Caco-2 (cell line): ENCODE measurements around the gene NKAIN4. TPM values are rescaled to one million over a fixed set of nuclear protein-coding genes. Genes with fewer than 3 reads are reported as not detected.

Source experiments
- BruUV-seq: library from RNA; stranded (reverse); fragments of 400-500 nt; replicated peaks from 2 replicates; lab custom pipeline; 2021; lab: Mats Ljungman, UMichigan
- CTCF ChIA-PET: fragments of 300-600 bp; sonication (Branson Sonifier 250); formaldehyde crosslinking; loops from one replicate; lab custom pipeline; 2022; ENCODE audit warnings: antibody characterized with exemption; lab: Charles Lee
- POLR2A ChIA-PET: fragments of 300-600 bp; sonication (Branson Sonifier 250); formaldehyde crosslinking; loops from one replicate; lab custom pipeline; 2022; ENCODE audit warnings: antibody characterized with exemption; lab: Charles Lee
- DNase-seq, 2 experiments: peaks; one replicate each; pipeline versions ENCODE4 v3.0.0 to v3.0.0-alpha.2; 2020 to 2022
- H3K27me3 ChIP-seq: replicated peaks from 2 replicates; pipeline ENCODE4 v1.6.0; 2011; ENCODE audit warnings: low read length; ENCODE audit not compliant: control insufficient read depth, insufficient read depth
- H3K36me3 ChIP-seq: 2 replicates; pipeline ENCODE4 v1.5.1; 2011; ENCODE audit warnings: low read length; ENCODE audit not compliant: control insufficient read depth, insufficient read depth
- H3K4me1 ChIP-seq: fragments of 250-450 bp; sonication (Bioruptor Pico); 2 replicates; pipeline ENCODE4 v1.5.1; 2020; ENCODE audit warnings: mild to moderate bottlenecking
- H3K4me3 ChIP-seq: 2 replicates; pipeline ENCODE4 v1.5.1; 2011; ENCODE audit warnings: low read depth, mild to moderate bottlenecking, control low read depth, low read length
- H3K9me3 ChIP-seq: fragments of 250-450 bp; sonication (Bioruptor Pico); 2 replicates; pipeline ENCODE4 v1.5.1; 2020; ENCODE audit warnings: mild to moderate bottlenecking, moderate library complexity
- H3K27ac Mint-ChIP-seq: one replicate; pipeline ENCODE4 v1.8.0; 2022; ENCODE audit warnings: mixed read lengths; ENCODE audit not compliant: unreplicated experiment
- H3K27me3 Mint-ChIP-seq: one replicate; pipeline ENCODE4 v1.8.0; 2022; ENCODE audit warnings: mixed read lengths; ENCODE audit not compliant: insufficient read depth, unreplicated experiment
- H3K36me3 Mint-ChIP-seq: one replicate; pipeline ENCODE4 v1.8.0; 2022; ENCODE audit warnings: mild to moderate bottlenecking, mixed read lengths; ENCODE audit not compliant: insufficient read depth, unreplicated experiment
- H3K4me1 Mint-ChIP-seq: one replicate; pipeline ENCODE4 v1.8.0; 2022; ENCODE audit warnings: low read depth, mixed read lengths; ENCODE audit not compliant: unreplicated experiment
- H3K4me3 Mint-ChIP-seq: one replicate; pipeline ENCODE4 v1.8.0; 2022; ENCODE audit warnings: mild to moderate bottlenecking, moderate library complexity, mixed read lengths; ENCODE audit not compliant: unreplicated experiment
- H3K9me3 Mint-ChIP-seq: one replicate; pipeline ENCODE4 v1.8.0; 2022; ENCODE audit warnings: mixed read lengths; ENCODE audit not compliant: unreplicated experiment
- CTCF ChIP-seq, 2 experiments: fragments of 200-600 bp in 1 of 2; IDR thresholded peaks; 1 replicate in 1 of 2; 2 replicates in 1 of 2; pipeline versions ENCODE4 v1.5.1 to v1.8.0; 2011 to 2022; ENCODE audit warnings: antibody characterized with exemption in 1 of 2, control low read depth in 1 of 2, inconsistent platforms in 1 of 2, low read depth in 1 of 2, low read length in 1 of 2, mild to moderate bottlenecking in 1 of 2, moderate library complexity in 1 of 2; ENCODE audit not compliant: insufficient read depth in 1 of 2, severe bottlenecking in 1 of 2, unreplicated experiment in 1 of 2
- intact Hi-C: fragments of 100-400 bp; cut with micrococcal nuclease; formaldehyde crosslinking; loops from one replicate; pipeline ENCODE4 v1.10.0; 2022; ENCODE audit not compliant: unreplicated experiment
- total RNA-seq: library from RNA; stranded (reverse); gene quantifications from 2 replicates; pipeline ENCODE4 v1.2.3, GENCODE V29; 2022

NKAIN4 gene
- total RNA-seq, 1 experiment from 2014 or later = 2.7 TPM

GRCh38 chr20:63272105-63273058, 18.1 kb upstream of the NKAIN4 start, which contains the start of gene ARFGAP1:
TSS of gene ARFGAP1 (plus strand) at chr20:63272813. CDS start at chr20:63275581, 2,768 bp downstream.
- CTCF ChIA-PET = interaction anchor here (0.6 to 3.4 kb wide), 17 partner anchors 20 to 766 kb away, joined by 3 to 52 read pairs (median 5); partner anchors contain the start of gene PPDPF
- POLR2A ChIA-PET = interaction anchor here (0.5 to 2.0 kb wide), 12 partner anchors 12 to 807 kb away, joined by 3 to 9 read pairs (median 4); partner anchors contain the start of gene RGS19
- Histone ChIP-seq H3K4me1 (peaks cover 23% of the 10 kb centered on the region), H3K36me3 (peaks cover 5% of the 10 kb centered on the region), H3K4me3 (peak within 1 kb of the TSS; percentile 97), H3K9me3 (no peaks in the 10 kb centered on the region), H3K27me3 (no peaks in the 10 kb centered on the region)
- no TSS peak for BruUV-seq
- DNase-seq = peak; percentile 96 to 98
- TF ChIP-seq CTCF (IDR thresholded peaks at IDR 0.05; ENCODE audit: insufficient read depth in 1 of 2, low read depth in 1 of 2, low read length in 1 of 2, severe bottlenecking in 1 of 2, unreplicated experiment in 1 of 2) = peak in 1 of 2 experiments; percentile 45
- Mint-ChIP-seq H3K9me3 (no peaks in the 10 kb centered on the region), H3K4me1 (peaks cover 28% of the 10 kb centered on the region), H3K27me3 (no peaks in the 10 kb centered on the region), H3K27ac (peak within 1 kb of the TSS; percentile 86), H3K4me3 (peak within 1 kb of the TSS; percentile 81), H3K36me3 (peaks cover 34% of the 10 kb centered on the region)
- intact Hi-C loops = loop anchor here (1.0 to 2.0 kb wide), 3 partner anchors 11 to 50 kb away; no protein-coding TSS in a partner anchor

- Mint-ChIP-seq H3K36me3 (peaks cover 18% of the 10 kb centered on the region), H3K9me3 (no peaks in the 10 kb centered on the region), H3K4me3 (peak overlapping the region; percentile 81), H3K27ac (no peak overlapping the region), H3K27me3 (no peaks in the 10 kb centered on the region), H3K4me1 (peaks cover 33% of the 10 kb centered on the region)
- no peaks in the 10 kb centered on the region for H3K9me3 ChIP-seq
- CTCF ChIA-PET = interaction anchor here (3.4 kb wide), 1 partner anchor 47 kb away, joined by 52 read pairs; no protein-coding TSS in a partner anchor
- H3K4me1 ChIP-seq = peaks cover 27% of the 10 kb centered on the region
- no peak for TF ChIP-seq CTCF (IDR thresholded peaks at IDR 0.05; ENCODE audit: insufficient read depth in 1 of 2, low read depth in 1 of 2, low read length in 1 of 2, severe bottlenecking in 1 of 2, unreplicated experiment in 1 of 2)
- no peak for DNase-seq
- no peak overlapping the region for H3K4me3 ChIP-seq
- intact Hi-C loops = no loop called here
- no peaks in the 10 kb centered on the region for H3K27me3 ChIP-seq
- no TSS peak for BruUV-seq
- peaks cover 2% of the 10 kb centered on the region for H3K36me3 ChIP-seq
- POLR2A ChIA-PET = interaction anchor here (1.0 kb wide), 1 partner anchor 16 kb away, joined by 6 read pairs; no protein-coding TSS in a partner anchor
Measured at GRCh38 chr20:63270606-63271325, 16.5 kb upstream of the NKAIN4 start.
